ENCODE results near the gene OR6K6.

The OR6K6 gene

GRCh38 chr1:158754420-158754819, at the start of gene OR6K6:
Gene OR6K6 (plus strand): TSS chr1:158754720. CDS start chr1:158754888, 168 bp downstream.
- DNase-seq (ENCODE audit: low spot score) = no peak

- peak; percentile 61 for DNase-seq (ENCODE audit: low spot score)
These were observed 48.4 kb upstream of the OR6K6 start for GRCh38 chr1:158706096-158706495.

- DNase-seq (ENCODE audit: low spot score) = no peak
These were observed 43.4 kb upstream of the OR6K6 start for GRCh38 chr1:158711098-158711497.

GRCh38 chr1:158714754-158715153, 39.8 kb upstream of the OR6K6 start:
- no peak for DNase-seq (ENCODE audit: low spot score)

DNA sequence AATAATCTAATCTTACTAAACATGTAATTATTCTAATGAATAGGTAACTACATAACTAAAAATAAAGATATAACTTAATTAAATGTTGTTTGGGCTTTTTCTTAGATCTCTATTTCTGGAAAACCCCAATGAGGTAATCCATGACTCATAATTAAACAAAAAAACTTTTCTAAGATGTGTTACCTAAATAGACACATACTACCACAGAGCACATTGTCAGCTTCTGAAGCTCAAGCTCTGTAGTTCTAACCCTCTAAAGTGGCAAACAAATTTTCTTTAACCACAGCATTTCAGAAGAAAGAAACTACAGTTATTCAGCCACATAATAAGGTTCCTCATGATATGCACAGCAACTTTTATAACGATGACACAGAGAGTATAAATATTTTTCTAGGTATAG, 38.2 kb upstream of the OR6K6 start:
- DNase-seq (ENCODE audit: low spot score) = no peak

DNA sequence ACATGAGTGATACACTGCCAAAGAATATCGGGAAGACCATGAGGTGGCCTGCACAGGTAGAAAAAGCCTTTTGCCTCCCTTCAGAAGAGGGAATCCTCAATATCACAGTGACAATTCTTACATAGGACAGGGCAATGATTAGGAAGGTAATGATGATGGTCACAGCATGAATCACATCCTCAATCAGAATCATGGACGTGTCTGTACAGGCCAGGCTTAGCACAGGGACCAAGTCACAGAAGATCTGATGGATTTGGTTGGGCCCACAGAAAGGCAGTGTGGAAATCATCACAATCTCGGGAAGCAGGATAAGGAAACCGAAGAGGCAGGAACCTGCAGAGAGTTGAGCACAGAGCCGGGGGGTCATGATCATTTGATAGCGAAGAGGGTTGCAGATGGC, 37.2 kb upstream of the OR6K6 start:
- DNase-seq (ENCODE audit: low spot score) = no peak

DNA sequence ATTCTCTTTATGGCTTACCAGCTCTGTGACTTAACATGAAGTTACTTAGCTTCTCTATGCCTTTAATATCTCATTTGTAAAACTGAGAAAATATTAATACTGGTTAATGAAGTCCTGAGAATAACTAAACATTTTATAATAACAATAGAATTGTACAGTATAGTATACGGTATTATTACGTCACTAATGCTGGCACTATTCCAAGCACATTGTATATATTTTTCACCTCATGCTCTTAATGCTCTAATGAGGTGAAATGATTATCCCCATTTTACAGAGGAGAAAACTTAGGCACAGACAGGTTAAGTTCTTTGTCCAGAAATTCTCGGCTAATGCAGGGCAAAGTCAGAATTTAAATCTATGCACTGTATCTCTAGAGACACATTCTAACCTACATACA, 34.9 kb upstream of the OR6K6 start:
- no peak for DNase-seq (ENCODE audit: low spot score)

DNA sequence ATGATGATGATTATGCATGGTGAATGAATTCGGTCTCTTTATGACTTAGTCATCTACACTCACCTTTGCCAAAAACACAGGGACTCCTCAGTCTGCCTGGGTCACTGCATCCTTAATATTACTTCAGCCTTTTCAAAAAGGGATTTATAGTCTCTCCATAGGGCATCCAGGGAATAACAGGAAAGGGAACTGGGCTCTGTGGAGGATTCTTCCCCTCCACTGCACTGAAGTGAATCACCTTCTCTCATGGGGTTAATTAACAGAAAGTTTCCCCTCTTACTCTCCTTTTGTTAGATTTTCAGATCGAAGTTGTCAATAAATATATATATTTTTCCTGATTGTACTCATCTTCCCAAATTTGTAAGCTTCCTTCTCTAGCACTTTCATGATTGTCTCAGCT, 33.9 kb upstream of the OR6K6 start, which contains the start of gene OR6K3:
OR6K3 (minus strand) TSS at position 101 of the 400 bp plus-strand sequence. CDS start 2,605 bp downstream, outside the sequence.
- no peak for DNase-seq (ENCODE audit: low spot score)

GRCh38 chr1:158724442-158724841, 30.1 kb upstream of the OR6K6 start:
- no peak for DNase-seq (ENCODE audit: low spot score)

DNA sequence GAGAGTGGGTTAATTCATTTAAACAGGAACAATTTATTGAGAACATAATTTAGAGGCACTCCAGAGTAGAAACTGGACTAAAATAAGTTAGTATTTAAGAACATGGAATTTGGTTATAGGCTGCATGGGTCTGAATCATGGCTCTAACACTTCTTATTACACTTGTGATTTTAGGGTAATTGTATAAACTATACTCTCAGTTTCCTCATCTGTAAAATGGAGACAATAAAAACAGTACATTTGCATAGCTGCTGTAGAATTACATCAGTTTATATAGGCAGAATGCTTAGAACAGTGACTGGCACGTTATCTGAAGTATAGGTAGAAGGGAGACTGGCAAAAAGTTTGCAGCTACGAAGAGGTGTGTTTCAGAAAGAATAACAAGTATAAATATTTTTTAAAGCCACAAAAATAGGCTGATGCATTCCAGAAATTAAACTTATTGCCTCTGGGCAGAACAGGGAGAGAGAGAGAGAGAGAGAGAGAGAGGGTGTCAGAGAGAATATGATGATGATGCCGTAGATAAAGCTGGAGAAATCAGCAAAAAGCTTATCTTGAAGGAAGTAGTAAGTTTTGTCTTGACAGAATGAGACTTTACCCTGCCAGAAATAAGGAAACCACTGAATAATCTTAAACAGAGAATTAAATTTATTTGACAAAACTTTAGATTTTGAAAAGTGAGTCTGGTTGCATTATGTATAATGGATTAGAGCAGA, 25.9 kb upstream of the OR6K6 start:
- no peak for DNase-seq (ENCODE audit: low spot score)

DNA sequence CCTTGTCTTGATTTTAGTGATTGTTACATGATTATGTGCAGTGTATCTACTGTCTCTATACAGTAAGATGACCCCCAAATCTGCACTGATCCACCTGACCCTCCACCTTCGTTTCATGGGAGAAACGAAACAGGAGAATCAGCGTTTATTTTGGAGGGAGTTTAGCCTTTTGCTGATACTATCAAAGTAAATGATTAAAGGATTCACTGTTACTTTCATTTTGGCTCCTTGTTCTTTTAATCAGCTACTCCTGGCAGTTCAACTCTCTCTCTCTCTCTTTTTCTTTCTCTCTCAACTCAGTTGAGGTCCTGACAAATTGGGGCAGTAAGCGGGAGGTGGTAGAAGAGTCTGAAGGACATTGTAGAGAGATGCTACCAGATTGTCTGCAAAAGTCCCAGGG, 24.1 kb upstream of the OR6K6 start:
- no peak for DNase-seq (ENCODE audit: low spot score)

- DNase-seq (ENCODE audit: low spot score) = no peak
These were observed 22.8 kb upstream of the OR6K6 start for GRCh38 chr1:158731707-158732106.

DNA sequence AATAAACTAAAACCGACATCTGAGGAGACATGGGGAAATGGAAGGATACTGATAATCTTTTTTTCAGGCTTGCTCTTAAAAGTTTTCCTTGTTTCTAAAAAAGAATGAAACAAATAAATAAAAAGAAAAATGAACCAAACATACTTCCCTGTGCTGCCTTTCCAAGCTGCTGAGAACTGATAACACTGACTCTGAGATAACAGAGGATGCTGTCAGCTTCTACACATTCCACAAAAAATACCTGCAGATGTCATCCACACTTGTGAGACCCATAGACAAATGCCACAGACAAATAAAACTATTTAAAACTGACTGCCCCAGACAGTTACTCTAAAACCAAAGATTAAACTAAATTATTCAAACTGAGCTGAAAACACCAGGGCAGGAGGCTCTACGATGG, 22.0 kb upstream of the OR6K6 start:
- no peak for DNase-seq (ENCODE audit: low spot score)

GRCh38 chr1:158735848-158736247, 18.7 kb upstream of the OR6K6 start:
- DNase-seq (ENCODE audit: low spot score) = no peak

GRCh38 chr1:158752155-158752712, 2.3 kb upstream of the OR6K6 start:
- DNase-seq (ENCODE audit: low spot score) = no peak

DNA sequence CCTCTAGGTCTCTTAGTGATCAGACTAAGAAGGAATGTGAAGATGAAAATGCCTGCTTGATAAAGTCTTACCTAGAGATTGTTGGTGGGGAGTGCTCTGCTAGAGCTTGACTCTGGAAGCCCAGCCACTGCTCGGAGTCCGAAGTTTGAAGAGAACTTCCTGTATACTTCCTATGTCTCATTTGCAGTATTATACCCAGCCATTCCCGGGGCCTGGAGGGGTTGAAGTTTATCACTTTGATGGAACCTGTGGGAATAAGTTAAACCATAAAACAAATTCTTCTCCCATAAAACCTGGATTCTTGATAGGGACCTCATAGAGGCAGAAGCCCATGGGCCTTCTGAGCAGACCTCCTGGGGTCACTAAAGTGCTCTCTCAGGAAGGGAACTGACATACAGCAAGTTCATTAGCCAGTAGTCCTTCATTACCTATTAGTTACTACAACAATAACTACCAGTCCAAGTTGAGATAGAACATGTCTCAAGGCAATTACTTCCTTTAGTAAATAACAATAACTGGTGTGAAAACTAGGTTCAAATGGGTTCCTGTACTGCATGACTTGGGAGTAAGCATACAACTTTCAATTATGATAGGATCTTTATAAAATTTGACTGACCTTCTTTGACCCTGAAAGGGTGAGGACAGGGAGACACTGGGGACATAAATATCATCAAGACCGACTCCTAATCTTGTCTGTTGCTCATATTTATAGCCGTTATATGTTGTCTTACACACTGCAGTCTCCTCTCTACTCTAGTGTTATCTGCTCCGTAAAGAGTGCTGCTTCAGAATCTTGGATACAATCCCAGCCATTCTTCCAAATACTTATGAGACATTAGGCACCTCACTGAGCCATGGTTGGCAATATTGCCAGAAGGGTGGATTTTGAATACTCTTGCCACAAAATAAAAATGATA, 17.7 kb downstream of the OR6K6 start, which contains the start of gene OR6N1:
OR6N1 (minus strand) TSS at position 246 of the 917 bp plus-strand sequence. CDS start 5,513 bp downstream, outside the sequence.
- no peak for DNase-seq (ENCODE audit: low spot score)

GRCh38 chr1:158781104-158781503, 26.6 kb downstream of the OR6K6 start, which contains the start of gene OR6N2:
Gene OR6N2 (minus strand): TSS chr1:158781204. CDS start chr1:158777635, 3,569 bp downstream.
- no peak for DNase-seq (ENCODE audit: low spot score)

DNA sequence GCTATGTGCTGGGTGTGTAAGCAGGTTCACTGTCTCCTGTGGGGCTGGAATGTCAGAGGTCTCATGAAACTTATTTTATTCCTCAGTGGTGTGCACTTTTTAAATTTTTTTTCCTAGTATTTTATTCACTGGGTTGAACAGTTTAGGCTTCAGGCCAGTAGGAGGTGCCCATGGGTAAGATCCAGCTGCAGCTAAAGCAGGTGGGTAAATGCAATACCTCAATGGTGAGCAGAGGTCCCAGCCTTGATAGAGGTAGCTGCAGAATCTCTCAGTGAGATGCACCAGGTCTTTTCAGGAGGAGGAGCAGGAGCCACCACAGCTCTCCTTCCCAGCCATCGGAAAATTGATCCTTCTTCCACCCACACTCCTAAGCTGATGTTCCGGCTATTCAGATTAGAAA, 39.1 kb downstream of the OR6K6 start:
- no peak for DNase-seq (ENCODE audit: low spot score)

GRCh38 chr1:158794247-158794646, 39.7 kb downstream of the OR6K6 start:
- DNase-seq (ENCODE audit: low spot score) = no peak

DNA sequence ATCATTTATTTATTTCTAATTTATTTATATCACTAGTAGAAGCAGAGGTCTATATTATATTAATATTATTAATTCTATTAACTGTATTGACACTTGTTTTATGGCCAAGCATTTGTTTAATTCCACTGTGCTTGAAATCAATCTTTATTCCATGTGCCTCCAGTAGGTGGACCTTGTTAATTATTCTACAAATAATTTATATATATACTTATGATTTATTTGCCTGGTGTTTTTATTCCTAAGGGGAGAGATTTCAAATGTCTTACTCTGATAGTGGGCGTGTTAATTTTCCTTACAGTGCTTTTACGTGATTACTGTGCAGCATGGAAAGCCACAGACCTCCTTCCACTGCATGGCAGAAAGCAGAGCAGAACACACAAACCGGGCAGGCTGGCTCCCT, 44.0 kb downstream of the OR6K6 start:
- DNase-seq (ENCODE audit: low spot score) = no peak

- no peak for DNase-seq (ENCODE audit: low spot score)
These were observed 45.2 kb downstream of the OR6K6 start for GRCh38 chr1:158799689-158800088.

DNA sequence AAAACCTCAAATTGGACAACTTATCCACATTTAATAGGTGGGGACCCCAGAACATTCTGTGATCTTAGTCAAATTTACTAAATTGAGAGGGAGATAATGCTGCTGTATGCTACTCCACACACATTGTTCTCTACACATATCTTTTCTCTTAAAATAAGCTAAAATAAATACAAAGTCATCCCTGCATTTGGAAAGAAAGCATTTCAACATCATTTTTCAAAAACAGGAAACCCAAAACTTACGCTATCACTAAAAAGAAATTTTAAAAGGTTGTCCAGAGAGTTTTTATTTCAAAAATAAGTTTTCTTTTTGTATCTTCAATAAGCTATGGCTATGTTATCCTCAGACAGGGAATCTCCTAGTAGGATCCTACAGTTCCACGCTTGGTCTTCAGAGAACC, 46.0 kb downstream of the OR6K6 start:
- DNase-seq (ENCODE audit: low spot score) = no peak

- DNase-seq (ENCODE audit: low spot score) = no peak
These were observed 46.9 kb downstream of the OR6K6 start for GRCh38 chr1:158801396-158801795.
